ENCODE measurements around the gene ACACA.

Gene ACACA

DNA sequence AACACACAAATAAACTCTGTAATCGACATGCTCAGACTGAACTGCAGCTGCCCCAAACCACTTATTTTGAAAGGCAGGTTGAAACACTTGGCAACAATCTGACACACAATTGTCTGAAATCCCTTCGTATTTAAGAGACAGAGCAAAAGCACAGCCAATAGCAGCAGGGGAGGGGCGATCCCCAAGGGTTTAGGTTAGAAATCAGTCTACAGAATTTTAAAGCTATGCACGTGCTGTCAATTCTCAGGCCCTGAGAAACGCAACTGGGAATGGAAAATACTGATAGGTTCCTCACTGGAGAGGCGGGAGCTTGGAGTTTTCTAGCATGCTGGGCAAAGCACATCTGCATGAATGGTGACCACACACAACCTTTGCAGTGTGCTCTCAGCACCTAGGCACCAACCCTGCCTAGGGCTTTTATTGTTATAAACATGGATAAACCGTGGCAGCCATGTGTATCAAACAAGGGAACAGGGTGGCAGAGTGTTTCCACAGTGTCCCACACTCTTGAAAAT is 289.9 kb downstream of the ACACA start (continued):
- no peak for TF ChIP-seq PPARA (CRISPR knock-in tag; IDR thresholded peaks at IDR 0.05; ENCODE audit: borderline replicate concordance)
- no peak for TF ChIP-seq ZNF70 (CRISPR knock-in tag; IDR thresholded peaks at IDR 0.05)
- no peak for TF ChIP-seq TOX (CRISPR knock-in tag; IDR thresholded peaks at IDR 0.05; ENCODE audit: borderline replicate concordance)
- TF ChIP-seq BACH2 (CRISPR knock-in tag; IDR thresholded peaks at IDR 0.05; ENCODE audit: borderline replicate concordance), result no peak
- no peak for TF ChIP-seq ZFP30 (CRISPR knock-in tag; IDR thresholded peaks at IDR 0.05)
- TF ChIP-seq, protein P1, sequence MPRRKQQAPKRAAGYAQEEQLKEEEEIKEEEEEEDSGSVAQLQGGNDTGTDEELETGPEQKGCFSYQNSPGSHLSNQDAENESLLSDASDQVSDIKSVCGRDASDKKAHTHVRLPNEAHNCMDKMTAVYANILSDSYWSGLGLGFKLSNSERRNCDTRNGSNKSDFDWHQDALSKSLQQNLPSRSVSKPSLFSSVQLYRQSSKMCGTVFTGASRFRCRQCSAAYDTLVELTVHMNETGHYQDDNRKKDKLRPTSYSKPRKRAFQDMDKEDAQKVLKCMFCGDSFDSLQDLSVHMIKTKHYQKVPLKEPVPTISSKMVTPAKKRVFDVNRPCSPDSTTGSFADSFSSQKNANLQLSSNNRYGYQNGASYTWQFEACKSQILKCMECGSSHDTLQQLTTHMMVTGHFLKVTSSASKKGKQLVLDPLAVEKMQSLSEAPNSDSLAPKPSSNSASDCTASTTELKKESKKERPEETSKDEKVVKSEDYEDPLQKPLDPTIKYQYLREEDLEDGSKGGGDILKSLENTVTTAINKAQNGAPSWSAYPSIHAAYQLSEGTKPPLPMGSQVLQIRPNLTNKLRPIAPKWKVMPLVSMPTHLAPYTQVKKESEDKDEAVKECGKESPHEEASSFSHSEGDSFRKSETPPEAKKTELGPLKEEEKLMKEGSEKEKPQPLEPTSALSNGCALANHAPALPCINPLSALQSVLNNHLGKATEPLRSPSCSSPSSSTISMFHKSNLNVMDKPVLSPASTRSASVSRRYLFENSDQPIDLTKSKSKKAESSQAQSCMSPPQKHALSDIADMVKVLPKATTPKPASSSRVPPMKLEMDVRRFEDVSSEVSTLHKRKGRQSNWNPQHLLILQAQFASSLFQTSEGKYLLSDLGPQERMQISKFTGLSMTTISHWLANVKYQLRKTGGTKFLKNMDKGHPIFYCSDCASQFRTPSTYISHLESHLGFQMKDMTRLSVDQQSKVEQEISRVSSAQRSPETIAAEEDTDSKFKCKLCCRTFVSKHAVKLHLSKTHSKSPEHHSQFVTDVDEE (CRISPR knock-in tag; IDR thresholded peaks at IDR 0.05), result no peak
- no peak for TF ChIP-seq SNAI2 (CRISPR knock-in tag; IDR thresholded peaks at IDR 0.05)
- no peak for TF ChIP-seq ZNF8 (CRISPR knock-in tag; IDR thresholded peaks at IDR 0.05)

DNA sequence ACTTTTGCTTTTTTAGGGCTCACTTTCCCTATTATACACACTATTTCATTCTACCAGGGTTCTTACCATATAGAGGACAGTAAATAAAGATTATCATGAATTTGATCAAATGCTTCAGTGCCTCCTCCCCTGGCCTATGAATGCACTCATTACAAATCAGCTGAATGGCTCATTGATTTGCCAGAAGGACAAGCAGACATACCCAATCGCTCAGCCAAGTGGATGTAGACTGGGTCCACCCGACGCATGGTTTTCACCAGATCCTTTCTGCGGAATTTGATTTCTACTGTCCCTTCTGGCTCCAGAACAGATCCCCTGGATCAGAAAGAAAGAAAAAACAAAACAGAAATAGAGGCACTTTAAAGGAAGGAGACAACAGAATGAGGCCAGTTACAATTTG is 295.3 kb downstream of the ACACA start:
- ATAC-seq, result no peak
- TF ChIP-seq ZC3H10 (CRISPR knock-in tag; IDR thresholded peaks at IDR 0.05), result no peak
- no peak for TF ChIP-seq ISL1 (CRISPR knock-in tag; IDR thresholded peaks at IDR 0.05)
- TF ChIP-seq ZFP3 (CRISPR knock-in tag; IDR thresholded peaks at IDR 0.05), result no peak
- no peak for TF ChIP-seq BACH2 (CRISPR knock-in tag; IDR thresholded peaks at IDR 0.05; ENCODE audit: borderline replicate concordance)
- TF ChIP-seq SNAI2 (CRISPR knock-in tag; IDR thresholded peaks at IDR 0.05), result no peak
- TF ChIP-seq ZNF565 (CRISPR knock-in tag; conservative IDR thresholded peaks at IDR 0.05; ENCODE audit: low read depth), result no peak
- no peak for TF ChIP-seq GLIS3 (CRISPR knock-in tag; IDR thresholded peaks at IDR 0.05)
- TF ChIP-seq ZNF8 (CRISPR knock-in tag; IDR thresholded peaks at IDR 0.05), result no peak
- TF ChIP-seq ZFP30 (CRISPR knock-in tag; IDR thresholded peaks at IDR 0.05), result no peak
- no peak for TF ChIP-seq ESRRG (CRISPR knock-in tag; IDR thresholded peaks at IDR 0.05)
- TF ChIP-seq, protein P1 (CRISPR knock-in tag; IDR thresholded peaks at IDR 0.05), result no peak
- no peak for TF ChIP-seq OSR1 (CRISPR knock-in tag; IDR thresholded peaks at IDR 0.05)
- no peak for TF ChIP-seq ZNF70 (CRISPR knock-in tag; IDR thresholded peaks at IDR 0.05)

DNA sequence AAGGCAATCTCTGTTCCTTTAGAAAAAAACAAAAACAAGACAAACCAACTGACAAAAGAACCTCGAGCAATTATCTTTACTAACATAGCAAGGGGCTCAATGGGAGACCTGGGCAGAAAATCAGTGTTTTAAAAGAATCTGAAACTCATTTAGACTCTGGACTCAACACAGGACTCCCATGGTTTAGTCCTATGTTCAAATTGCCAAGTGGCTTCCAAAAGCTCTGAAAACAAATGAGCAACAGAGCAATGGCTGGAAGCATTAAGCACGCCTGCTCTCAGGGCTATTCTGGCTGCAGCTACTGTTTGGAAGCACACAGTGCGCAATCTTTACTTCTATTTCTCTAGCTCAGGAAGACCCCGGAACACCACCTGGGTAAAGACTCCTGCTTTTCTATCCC is 295.9 kb downstream of the ACACA start:
- ATAC-seq, result no peak
- TF ChIP-seq OSR1 (CRISPR knock-in tag; IDR thresholded peaks at IDR 0.05), result no peak
- TF ChIP-seq, protein P2, sequence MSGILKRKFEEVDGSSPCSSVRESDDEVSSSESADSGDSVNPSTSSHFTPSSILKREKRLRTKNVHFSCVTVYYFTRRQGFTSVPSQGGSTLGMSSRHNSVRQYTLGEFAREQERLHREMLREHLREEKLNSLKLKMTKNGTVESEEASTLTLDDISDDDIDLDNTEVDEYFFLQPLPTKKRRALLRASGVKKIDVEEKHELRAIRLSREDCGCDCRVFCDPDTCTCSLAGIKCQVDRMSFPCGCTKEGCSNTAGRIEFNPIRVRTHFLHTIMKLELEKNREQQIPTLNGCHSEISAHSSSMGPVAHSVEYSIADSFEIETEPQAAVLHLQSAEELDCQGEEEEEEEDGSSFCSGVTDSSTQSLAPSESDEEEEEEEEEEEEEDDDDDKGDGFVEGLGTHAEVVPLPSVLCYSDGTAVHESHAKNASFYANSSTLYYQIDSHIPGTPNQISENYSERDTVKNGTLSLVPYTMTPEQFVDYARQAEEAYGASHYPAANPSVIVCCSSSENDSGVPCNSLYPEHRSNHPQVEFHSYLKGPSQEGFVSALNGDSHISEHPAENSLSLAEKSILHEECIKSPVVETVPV (CRISPR knock-in tag; IDR thresholded peaks at IDR 0.05), result no peak
- TF ChIP-seq TCF4 (CRISPR knock-in tag; IDR thresholded peaks at IDR 0.05; ENCODE audit: borderline replicate concordance), result no peak
- TF ChIP-seq, protein P3, sequence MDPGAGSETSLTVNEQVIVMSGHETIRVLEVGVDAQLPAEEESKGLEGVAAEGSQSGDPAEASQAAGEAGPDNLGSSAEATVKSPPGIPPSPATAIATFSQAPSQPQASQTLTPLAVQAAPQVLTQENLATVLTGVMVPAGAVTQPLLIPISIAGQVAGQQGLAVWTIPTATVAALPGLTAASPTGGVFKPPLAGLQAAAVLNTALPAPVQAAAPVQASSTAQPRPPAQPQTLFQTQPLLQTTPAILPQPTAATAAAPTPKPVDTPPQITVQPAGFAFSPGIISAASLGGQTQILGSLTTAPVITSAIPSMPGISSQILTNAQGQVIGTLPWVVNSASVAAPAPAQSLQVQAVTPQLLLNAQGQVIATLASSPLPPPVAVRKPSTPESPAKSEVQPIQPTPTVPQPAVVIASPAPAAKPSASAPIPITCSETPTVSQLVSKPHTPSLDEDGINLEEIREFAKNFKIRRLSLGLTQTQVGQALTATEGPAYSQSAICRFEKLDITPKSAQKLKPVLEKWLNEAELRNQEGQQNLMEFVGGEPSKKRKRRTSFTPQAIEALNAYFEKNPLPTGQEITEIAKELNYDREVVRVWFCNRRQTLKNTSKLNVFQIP (CRISPR knock-in tag; IDR thresholded peaks at IDR 0.05; ENCODE audit: borderline replicate concordance, low read depth), result no peak
- TF ChIP-seq ESRRG (CRISPR knock-in tag; IDR thresholded peaks at IDR 0.05), result no peak
- no peak for TF ChIP-seq GLIS3 (CRISPR knock-in tag; IDR thresholded peaks at IDR 0.05)
- TF ChIP-seq ARNTL (CRISPR knock-in tag; IDR thresholded peaks at IDR 0.05; ENCODE audit: borderline replicate concordance, low read depth), result no peak
- TF ChIP-seq ZNF70 (CRISPR knock-in tag; IDR thresholded peaks at IDR 0.05), result no peak
- no peak for TF ChIP-seq RARB (CRISPR knock-in tag; IDR thresholded peaks at IDR 0.05)
- TF ChIP-seq TOX (CRISPR knock-in tag; IDR thresholded peaks at IDR 0.05; ENCODE audit: borderline replicate concordance), result no peak
- TF ChIP-seq ZC3H10 (CRISPR knock-in tag; IDR thresholded peaks at IDR 0.05), result no peak
- TF ChIP-seq, protein P4, sequence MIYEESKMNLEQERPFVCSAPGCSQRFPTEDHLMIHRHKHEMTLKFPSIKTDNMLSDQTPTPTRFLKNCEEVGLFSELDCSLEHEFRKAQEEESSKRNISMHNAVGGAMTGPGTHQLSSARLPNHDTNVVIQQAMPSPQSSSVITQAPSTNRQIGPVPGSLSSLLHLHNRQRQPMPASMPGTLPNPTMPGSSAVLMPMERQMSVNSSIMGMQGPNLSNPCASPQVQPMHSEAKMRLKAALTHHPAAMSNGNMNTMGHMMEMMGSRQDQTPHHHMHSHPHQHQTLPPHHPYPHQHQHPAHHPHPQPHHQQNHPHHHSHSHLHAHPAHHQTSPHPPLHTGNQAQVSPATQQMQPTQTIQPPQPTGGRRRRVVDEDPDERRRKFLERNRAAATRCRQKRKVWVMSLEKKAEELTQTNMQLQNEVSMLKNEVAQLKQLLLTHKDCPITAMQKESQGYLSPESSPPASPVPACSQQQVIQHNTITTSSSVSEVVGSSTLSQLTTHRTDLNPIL (CRISPR knock-in tag; IDR thresholded peaks at IDR 0.05; ENCODE audit: low read depth), result no peak
- TF ChIP-seq SNAI2 (CRISPR knock-in tag; IDR thresholded peaks at IDR 0.05), result no peak
- no peak for TF ChIP-seq ZNF8 (CRISPR knock-in tag; IDR thresholded peaks at IDR 0.05)
- no peak for TF ChIP-seq BACH2 (CRISPR knock-in tag; IDR thresholded peaks at IDR 0.05; ENCODE audit: borderline replicate concordance)
- TF ChIP-seq, protein P1 (CRISPR knock-in tag; IDR thresholded peaks at IDR 0.05), result no peak
- no peak for TF ChIP-seq ISL1 (CRISPR knock-in tag; IDR thresholded peaks at IDR 0.05)
